ENCODE data around the gene ARID1B.

DNA sequence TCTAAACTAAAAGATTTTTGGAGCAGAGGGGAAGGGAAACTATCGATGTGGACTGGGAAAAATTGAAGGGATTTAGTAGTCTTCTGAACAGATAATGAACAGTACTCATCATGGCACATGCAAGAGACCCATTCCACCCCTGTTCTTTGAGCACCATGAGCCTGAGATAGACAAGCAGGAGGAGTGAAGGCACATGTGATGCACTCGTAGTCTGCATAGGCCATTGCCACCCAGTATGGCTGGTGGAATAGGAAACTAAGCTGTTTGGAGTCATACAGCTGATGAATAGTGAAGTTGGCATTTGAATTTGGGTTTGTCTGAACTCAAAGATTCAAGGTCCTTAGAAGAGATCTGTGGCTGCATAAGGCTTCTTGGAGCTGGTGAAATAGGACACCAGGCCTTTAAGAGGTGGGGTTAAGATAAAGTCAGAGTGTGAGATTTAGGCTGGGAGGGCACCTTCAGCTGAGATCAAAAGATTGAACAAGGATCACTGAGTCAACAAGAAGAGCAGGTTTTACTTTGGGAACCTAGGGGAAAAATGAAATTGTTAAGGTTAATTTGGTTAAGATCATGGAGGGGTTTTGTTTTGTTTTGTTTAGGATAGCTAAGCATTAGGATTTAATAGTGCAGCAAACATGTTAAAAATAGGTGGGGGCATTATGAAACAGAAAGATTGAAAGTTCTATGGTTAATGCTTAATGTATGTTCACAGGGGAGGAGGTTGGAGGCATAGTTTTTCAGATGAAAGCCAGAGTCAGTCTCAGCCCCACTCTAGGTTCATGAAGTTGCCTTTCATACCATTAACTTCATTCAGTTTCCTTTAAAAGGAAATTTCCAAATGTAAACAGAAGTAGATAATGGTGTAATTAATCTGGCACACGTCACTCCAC lies 148.8 kb downstream of the ARID1B start:
- TF ChIP-seq, protein P1, sequence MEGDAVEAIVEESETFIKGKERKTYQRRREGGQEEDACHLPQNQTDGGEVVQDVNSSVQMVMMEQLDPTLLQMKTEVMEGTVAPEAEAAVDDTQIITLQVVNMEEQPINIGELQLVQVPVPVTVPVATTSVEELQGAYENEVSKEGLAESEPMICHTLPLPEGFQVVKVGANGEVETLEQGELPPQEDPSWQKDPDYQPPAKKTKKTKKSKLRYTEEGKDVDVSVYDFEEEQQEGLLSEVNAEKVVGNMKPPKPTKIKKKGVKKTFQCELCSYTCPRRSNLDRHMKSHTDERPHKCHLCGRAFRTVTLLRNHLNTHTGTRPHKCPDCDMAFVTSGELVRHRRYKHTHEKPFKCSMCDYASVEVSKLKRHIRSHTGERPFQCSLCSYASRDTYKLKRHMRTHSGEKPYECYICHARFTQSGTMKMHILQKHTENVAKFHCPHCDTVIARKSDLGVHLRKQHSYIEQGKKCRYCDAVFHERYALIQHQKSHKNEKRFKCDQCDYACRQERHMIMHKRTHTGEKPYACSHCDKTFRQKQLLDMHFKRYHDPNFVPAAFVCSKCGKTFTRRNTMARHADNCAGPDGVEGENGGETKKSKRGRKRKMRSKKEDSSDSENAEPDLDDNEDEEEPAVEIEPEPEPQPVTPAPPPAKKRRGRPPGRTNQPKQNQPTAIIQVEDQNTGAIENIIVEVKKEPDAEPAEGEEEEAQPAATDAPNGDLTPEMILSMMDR (IDR thresholded peaks at IDR 0.05) = no peak
- no peak for TF ChIP-seq POLR2A (IDR thresholded peaks at IDR 0.05)
